SK-N-SH treated with all-trans-retinoic acid at 6 μM for 48 hours (cell line): ENCODE measurements around the gene TPH1.

Source experiments
- ATAC-seq: fragments of 200-7000 bp; cut with Tn5 transposase; 3 replicates; pipeline ENCODE4 v1.9.1; 2020; ENCODE audit warnings: mild to moderate bottlenecking, moderate library complexity
- ARNTL ChIP-seq: fragments of 450-650 bp; formaldehyde crosslinking; IDR thresholded peaks from 2 replicates; pipeline ENCODE4 v1.5.0; 2020; ENCODE audit warnings: low read depth, mild to moderate bottlenecking, moderate library complexity, borderline replicate concordance
- BACH2 ChIP-seq: fragments of 250-450 bp; sonication (Bioruptor Pico); IDR thresholded peaks from 2 replicates; pipeline ENCODE4 v1.9.0; 2021; ENCODE audit warnings: mild to moderate bottlenecking, borderline replicate concordance
- CSDC2 ChIP-seq: fragments of 250-450 bp; sonication (Bioruptor Pico); IDR thresholded peaks from 2 replicates; pipeline ENCODE4 v1.5.0; 2020; ENCODE audit warnings: mild to moderate bottlenecking, moderate library complexity
- ESRRG ChIP-seq: fragments of 250-450 bp; sonication (Bioruptor Pico); IDR thresholded peaks from 2 replicates; pipeline ENCODE4 v1.6.1; 2021; ENCODE audit warnings: mild to moderate bottlenecking
- GLIS3 ChIP-seq: fragments of 250-450 bp; sonication (Bioruptor Pico); IDR thresholded peaks from 2 replicates; pipeline ENCODE4 v1.5.0; 2020; ENCODE audit warnings: mild to moderate bottlenecking, moderate library complexity
- ISL1 ChIP-seq: fragments of 250-450 bp; sonication (Bioruptor Pico); IDR thresholded peaks from 2 replicates; pipeline ENCODE4 v2.1.2; 2022; ENCODE audit warnings: mild to moderate bottlenecking, moderate library complexity
- OSR1 ChIP-seq: fragments of 250-450 bp; sonication (Bioruptor Pico); IDR thresholded peaks from 2 replicates; pipeline ENCODE4 v1.8.0; 2022; ENCODE audit warnings: moderate library complexity, mild to moderate bottlenecking, inconsistent platforms
- RARB ChIP-seq: fragments of 250-450 bp; sonication (Bioruptor Pico); IDR thresholded peaks from 2 replicates; pipeline ENCODE4 v1.8.0; 2021; ENCODE audit warnings: mild to moderate bottlenecking, moderate library complexity
- SNAI2 ChIP-seq: fragments of 250-450 bp; sonication (Bioruptor Pico); IDR thresholded peaks from 2 replicates; pipeline ENCODE4 v1.5.0; 2020; ENCODE audit warnings: mild to moderate bottlenecking, moderate library complexity
- TCF4 ChIP-seq: fragments of 250-450 bp; sonication (Bioruptor Pico); IDR thresholded peaks from 2 replicates; pipeline ENCODE4 v1.8.0; 2021; ENCODE audit warnings: mild to moderate bottlenecking, moderate library complexity, borderline replicate concordance
- TOX ChIP-seq: fragments of 250-450 bp; sonication (Bioruptor Pico); IDR thresholded peaks from 2 replicates; pipeline ENCODE4 v1.8.0; 2021; ENCODE audit warnings: mild to moderate bottlenecking, moderate library complexity, borderline replicate concordance
- ZC3H10 ChIP-seq: fragments of 250-450 bp; sonication (Bioruptor Pico); IDR thresholded peaks from 2 replicates; pipeline ENCODE4 v1.5.1; 2021; ENCODE audit warnings: mild to moderate bottlenecking, moderate library complexity
- ZNF565 ChIP-seq: fragments of 450-650 bp; formaldehyde crosslinking; conservative IDR thresholded peaks from 2 replicates; pipeline ENCODE4 v1.5.0; 2020; ENCODE audit warnings: low read depth, mild to moderate bottlenecking, moderate library complexity
- ZNF70 ChIP-seq: fragments of 450-650 bp; formaldehyde crosslinking; IDR thresholded peaks from 2 replicates; pipeline ENCODE4 v1.5.0; 2020; ENCODE audit warnings: mild to moderate bottlenecking, moderate library complexity
- ZNF8 ChIP-seq: fragments of 450-650 bp; formaldehyde crosslinking; IDR thresholded peaks from 2 replicates; pipeline ENCODE4 v1.5.0; 2020; ENCODE audit warnings: mild to moderate bottlenecking, moderate library complexity
- TF ChIP-seq, protein P1 (sequence below): fragments of 250-450 bp; sonication (Bioruptor Pico); IDR thresholded peaks from 2 replicates; pipeline ENCODE4 v1.8.0; 2020; ENCODE audit warnings: mild to moderate bottlenecking, moderate library complexity, borderline replicate concordance
- TF ChIP-seq, protein P2 (sequence below): fragments of 250-450 bp; sonication (Bioruptor Pico); IDR thresholded peaks from 2 replicates; pipeline ENCODE4 v1.5.0; 2020; ENCODE audit warnings: mild to moderate bottlenecking, moderate library complexity
- TF ChIP-seq, protein P3 (sequence below): fragments of 250-450 bp; sonication (Bioruptor Pico); IDR thresholded peaks from 2 replicates; pipeline ENCODE4 v1.5.1; 2021; ENCODE audit warnings: mild to moderate bottlenecking, moderate library complexity
- TF ChIP-seq, protein P4 (sequence below): fragments of 250-450 bp; sonication (Bioruptor Pico); IDR thresholded peaks from 2 replicates; pipeline ENCODE4 v1.8.0; 2021; ENCODE audit warnings: low read depth, mild to moderate bottlenecking, moderate library complexity, borderline replicate concordance
- TF ChIP-seq, protein P5 (sequence below): fragments of 250-450 bp; sonication (Bioruptor Pico); IDR thresholded peaks from 2 replicates; pipeline ENCODE4 v1.5.1; 2020; ENCODE audit warnings: low read depth, mild to moderate bottlenecking, moderate library complexity

The TPH1 gene

DNA sequence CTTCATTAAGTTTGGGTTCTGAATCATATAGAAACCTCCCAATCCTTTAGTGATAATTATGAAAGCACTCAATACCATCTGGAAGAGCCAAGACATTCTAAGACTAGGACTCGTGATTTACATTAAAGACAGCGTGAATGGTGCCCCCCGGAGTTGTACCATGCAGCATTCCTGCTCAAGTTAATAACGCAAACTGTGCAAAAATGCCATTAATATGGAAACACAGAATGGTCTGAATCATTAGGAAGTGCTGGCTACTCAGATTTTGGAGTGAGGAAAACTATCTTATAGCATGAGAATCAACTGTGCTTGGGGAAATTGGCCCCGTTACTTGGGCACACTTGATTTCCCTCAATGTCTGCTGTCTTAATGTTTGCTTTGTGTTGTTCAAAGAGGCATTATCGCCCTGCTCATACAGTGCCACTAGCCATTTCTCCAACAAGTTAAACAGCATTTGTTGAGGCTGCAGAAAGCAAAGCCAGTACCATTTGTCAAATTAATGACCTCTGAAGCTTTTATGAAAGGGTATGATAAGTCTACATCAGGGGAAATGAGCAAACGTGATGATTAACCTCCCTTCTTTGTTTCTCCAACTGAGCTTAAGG lies 18.5 kb upstream of the TPH1 start:
- TF ChIP-seq GLIS3 (CRISPR knock-in tag) = no peak
- TF ChIP-seq, protein P1, sequence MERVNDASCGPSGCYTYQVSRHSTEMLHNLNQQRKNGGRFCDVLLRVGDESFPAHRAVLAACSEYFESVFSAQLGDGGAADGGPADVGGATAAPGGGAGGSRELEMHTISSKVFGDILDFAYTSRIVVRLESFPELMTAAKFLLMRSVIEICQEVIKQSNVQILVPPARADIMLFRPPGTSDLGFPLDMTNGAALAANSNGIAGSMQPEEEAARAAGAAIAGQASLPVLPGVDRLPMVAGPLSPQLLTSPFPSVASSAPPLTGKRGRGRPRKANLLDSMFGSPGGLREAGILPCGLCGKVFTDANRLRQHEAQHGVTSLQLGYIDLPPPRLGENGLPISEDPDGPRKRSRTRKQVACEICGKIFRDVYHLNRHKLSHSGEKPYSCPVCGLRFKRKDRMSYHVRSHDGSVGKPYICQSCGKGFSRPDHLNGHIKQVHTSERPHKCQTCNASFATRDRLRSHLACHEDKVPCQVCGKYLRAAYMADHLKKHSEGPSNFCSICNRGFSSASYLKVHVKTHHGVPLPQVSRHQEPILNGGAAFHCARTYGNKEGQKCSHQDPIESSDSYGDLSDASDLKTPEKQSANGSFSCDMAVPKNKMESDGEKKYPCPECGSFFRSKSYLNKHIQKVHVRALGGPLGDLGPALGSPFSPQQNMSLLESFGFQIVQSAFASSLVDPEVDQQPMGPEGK (CRISPR knock-in tag) = no peak
- ATAC-seq = no peak

DNA sequence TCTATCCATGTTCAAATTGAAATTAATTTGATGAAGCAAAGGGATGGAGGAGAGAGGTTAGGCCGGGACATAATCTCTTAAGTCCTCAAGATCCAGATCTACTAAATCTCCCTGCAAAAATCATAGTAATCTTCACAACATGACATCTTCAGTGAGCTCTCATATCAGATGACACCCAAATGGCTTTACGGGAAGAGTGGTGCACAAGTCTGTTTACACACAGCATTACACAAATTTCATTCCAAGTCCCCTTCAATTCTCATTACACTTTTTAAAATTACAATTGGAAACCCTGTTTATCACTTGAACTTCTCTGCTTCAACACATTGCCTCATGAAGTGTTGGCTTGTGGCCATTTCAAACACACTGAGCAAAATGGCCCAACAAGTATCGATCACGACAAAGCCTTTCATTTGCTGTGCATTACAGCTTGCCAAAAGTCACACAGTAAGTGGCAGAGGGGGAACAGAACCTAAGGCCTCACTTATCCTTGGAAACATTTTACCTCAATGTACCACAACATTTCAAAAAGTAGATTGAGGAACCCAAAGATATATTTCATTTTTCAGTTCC lies 17.9 kb upstream of the TPH1 start:
- no peak for ATAC-seq
- TF ChIP-seq ZNF565 (CRISPR knock-in tag) (no peak), CSDC2 (CRISPR knock-in tag) (no peak), OSR1 (CRISPR knock-in tag) (no peak), ESRRG (CRISPR knock-in tag) (no peak), ISL1 (CRISPR knock-in tag) (no peak), ZNF8 (no peak), ARNTL (CRISPR knock-in tag) (no peak), ZNF70 (CRISPR knock-in tag) (no peak), GLIS3 (CRISPR knock-in tag) (no peak)
- TF ChIP-seq, protein P1 (CRISPR knock-in tag) = no peak
- TF ChIP-seq, all 23 proteins: peak for 0

DNA sequence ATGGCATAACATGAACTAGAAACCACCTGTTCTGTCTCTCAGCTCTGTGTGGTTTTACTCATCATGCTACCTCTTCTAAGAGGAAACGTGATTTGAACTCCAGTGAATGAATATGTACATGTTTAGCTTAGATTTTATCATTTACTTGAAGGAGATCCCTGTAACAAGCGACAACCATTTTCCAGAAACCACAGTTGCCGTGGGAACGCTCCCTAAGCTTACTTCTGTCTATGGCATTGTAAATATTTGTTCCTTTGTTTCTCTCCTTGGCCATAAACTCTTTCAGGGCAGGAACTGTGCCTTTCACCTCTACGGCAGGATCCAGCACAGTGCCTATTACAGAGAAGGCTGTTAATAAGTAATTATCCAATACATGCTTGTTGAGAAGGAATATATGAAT lies 17.1 kb upstream of the TPH1 start:
- TF ChIP-seq TOX (CRISPR knock-in tag) (no peak), RARB (CRISPR knock-in tag) (no peak), CSDC2 (CRISPR knock-in tag) (no peak), SNAI2 (CRISPR knock-in tag) (no peak), BACH2 (CRISPR knock-in tag) (no peak), ZNF8 (no peak), ISL1 (CRISPR knock-in tag) (no peak)
- TF ChIP-seq, protein P2, sequence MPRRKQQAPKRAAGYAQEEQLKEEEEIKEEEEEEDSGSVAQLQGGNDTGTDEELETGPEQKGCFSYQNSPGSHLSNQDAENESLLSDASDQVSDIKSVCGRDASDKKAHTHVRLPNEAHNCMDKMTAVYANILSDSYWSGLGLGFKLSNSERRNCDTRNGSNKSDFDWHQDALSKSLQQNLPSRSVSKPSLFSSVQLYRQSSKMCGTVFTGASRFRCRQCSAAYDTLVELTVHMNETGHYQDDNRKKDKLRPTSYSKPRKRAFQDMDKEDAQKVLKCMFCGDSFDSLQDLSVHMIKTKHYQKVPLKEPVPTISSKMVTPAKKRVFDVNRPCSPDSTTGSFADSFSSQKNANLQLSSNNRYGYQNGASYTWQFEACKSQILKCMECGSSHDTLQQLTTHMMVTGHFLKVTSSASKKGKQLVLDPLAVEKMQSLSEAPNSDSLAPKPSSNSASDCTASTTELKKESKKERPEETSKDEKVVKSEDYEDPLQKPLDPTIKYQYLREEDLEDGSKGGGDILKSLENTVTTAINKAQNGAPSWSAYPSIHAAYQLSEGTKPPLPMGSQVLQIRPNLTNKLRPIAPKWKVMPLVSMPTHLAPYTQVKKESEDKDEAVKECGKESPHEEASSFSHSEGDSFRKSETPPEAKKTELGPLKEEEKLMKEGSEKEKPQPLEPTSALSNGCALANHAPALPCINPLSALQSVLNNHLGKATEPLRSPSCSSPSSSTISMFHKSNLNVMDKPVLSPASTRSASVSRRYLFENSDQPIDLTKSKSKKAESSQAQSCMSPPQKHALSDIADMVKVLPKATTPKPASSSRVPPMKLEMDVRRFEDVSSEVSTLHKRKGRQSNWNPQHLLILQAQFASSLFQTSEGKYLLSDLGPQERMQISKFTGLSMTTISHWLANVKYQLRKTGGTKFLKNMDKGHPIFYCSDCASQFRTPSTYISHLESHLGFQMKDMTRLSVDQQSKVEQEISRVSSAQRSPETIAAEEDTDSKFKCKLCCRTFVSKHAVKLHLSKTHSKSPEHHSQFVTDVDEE (CRISPR knock-in tag) = no peak
- TF ChIP-seq, all 23 proteins: peak for 0
- no peak for ATAC-seq

DNA sequence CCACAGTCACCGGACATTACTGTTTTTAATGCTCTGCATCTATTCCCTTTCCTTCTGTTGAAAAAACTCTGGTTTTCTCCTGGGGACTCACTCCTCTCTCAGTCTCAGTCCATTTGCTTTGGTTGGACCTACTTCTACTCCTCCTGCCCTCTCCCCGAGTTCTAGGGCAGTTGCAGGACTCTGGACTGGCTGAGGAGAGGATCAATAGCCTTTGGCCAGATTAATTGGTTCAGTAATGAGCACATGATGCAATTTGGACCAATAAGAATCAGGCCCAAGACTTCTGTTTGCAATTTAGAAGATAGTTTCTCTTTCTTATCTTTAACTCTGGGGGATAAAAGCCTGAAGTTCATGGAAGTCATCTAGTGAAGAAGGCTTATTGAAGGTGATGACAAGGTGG lies 15.3 kb upstream of the TPH1 start:
- TF ChIP-seq ISL1 (CRISPR knock-in tag) = no peak
- TF ChIP-seq, protein P3, sequence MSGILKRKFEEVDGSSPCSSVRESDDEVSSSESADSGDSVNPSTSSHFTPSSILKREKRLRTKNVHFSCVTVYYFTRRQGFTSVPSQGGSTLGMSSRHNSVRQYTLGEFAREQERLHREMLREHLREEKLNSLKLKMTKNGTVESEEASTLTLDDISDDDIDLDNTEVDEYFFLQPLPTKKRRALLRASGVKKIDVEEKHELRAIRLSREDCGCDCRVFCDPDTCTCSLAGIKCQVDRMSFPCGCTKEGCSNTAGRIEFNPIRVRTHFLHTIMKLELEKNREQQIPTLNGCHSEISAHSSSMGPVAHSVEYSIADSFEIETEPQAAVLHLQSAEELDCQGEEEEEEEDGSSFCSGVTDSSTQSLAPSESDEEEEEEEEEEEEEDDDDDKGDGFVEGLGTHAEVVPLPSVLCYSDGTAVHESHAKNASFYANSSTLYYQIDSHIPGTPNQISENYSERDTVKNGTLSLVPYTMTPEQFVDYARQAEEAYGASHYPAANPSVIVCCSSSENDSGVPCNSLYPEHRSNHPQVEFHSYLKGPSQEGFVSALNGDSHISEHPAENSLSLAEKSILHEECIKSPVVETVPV (CRISPR knock-in tag) = no peak
- no peak for ATAC-seq

DNA sequence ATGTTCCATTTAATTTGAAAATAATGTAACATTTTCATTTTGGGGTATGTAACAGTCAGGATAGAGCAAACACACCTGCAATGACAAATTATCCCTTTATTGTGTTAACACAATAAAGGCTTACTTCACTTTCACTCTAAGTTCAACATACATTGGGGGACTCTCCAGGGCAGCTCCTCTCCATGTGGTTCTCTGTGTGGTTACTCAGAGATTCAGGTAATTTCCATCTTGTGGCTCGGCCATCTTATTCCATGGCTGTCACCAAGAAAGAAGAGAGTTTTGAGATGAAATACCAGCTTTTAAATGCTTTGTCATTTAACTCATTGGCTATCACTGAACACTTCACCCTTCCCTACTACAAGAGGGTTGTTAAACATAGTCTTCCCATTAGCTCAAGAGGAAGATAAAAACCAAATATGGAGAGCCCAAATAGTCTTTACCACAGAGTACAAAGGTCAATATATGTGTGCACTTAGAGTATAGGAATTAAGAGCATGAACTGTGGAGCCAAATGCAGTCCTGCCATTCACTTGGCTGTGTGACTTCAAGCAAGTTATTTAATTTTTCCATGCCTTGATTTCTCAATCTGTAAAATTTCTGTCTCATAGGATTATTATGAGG lies 10.6 kb upstream of the TPH1 start:
- TF ChIP-seq TCF4 (CRISPR knock-in tag) = no peak
- no peak for TF ChIP-seq ISL1 (CRISPR knock-in tag)
- no peak for TF ChIP-seq CSDC2 (CRISPR knock-in tag)
- TF ChIP-seq ZNF70 (CRISPR knock-in tag) = no peak
- TF ChIP-seq, protein P4, sequence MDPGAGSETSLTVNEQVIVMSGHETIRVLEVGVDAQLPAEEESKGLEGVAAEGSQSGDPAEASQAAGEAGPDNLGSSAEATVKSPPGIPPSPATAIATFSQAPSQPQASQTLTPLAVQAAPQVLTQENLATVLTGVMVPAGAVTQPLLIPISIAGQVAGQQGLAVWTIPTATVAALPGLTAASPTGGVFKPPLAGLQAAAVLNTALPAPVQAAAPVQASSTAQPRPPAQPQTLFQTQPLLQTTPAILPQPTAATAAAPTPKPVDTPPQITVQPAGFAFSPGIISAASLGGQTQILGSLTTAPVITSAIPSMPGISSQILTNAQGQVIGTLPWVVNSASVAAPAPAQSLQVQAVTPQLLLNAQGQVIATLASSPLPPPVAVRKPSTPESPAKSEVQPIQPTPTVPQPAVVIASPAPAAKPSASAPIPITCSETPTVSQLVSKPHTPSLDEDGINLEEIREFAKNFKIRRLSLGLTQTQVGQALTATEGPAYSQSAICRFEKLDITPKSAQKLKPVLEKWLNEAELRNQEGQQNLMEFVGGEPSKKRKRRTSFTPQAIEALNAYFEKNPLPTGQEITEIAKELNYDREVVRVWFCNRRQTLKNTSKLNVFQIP (CRISPR knock-in tag) = no peak
- TF ChIP-seq BACH2 (CRISPR knock-in tag) = no peak
- no peak for TF ChIP-seq SNAI2 (CRISPR knock-in tag)
- TF ChIP-seq ZC3H10 (CRISPR knock-in tag) = no peak
- TF ChIP-seq OSR1 (CRISPR knock-in tag) = no peak
- TF ChIP-seq, protein P5, sequence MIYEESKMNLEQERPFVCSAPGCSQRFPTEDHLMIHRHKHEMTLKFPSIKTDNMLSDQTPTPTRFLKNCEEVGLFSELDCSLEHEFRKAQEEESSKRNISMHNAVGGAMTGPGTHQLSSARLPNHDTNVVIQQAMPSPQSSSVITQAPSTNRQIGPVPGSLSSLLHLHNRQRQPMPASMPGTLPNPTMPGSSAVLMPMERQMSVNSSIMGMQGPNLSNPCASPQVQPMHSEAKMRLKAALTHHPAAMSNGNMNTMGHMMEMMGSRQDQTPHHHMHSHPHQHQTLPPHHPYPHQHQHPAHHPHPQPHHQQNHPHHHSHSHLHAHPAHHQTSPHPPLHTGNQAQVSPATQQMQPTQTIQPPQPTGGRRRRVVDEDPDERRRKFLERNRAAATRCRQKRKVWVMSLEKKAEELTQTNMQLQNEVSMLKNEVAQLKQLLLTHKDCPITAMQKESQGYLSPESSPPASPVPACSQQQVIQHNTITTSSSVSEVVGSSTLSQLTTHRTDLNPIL (CRISPR knock-in tag) = no peak
- TF ChIP-seq, all 23 proteins: peak for 0
- ATAC-seq = no peak
